GM12878 (cell line): ENCODE results near the gene KDM5B. TPM values are rescaled to one million over a fixed set of nuclear protein-coding genes. Genes with fewer than 3 reads are reported as not detected.

Source experiments
- ZBTB4 ChIP-seq: fragments of 450-650 bp; formaldehyde crosslinking; IDR thresholded peaks from 2 replicates; pipeline ENCODE4 v1.4.0; 2022; ENCODE audit warnings: mild to moderate bottlenecking, moderate library complexity
- polyA plus RNA-seq, 11 experiments: library from polyadenylated mRNA; depleted of rRNA in 4 of 11; unstranded in 6 of 11; stranded (reverse) in 5 of 11; fragments of >200 nt; fragmentation: Nextera tagmentation in 4 of 11; fragmentation: Illumina TruSeq in 1 of 11; extraction: Ambion mirVana in 4 of 11; extraction: Trizol in 1 of 11; gene quantifications; 1 replicate in 1 of 11; 2 replicates in 10 of 11; pipeline versions ENCODE4 v1.2.1 to v1.2.3, GENCODE V29; 2011 to 2016; ENCODE audit warnings: inconsistent platforms in 2 of 11, missing spikeins in 2 of 11, low read depth in 1 of 11
- small RNA-seq: library from RNA; depleted of rRNA; stranded (forward); fragments of <200 nt; gene quantifications from one replicate; pipeline ENCODE3, GENCODE V24; 2014
- total RNA-seq, 4 experiments: library from RNA; depleted of rRNA in 3 of 4; stranded (reverse); fragments of >200 nt in 3 of 4; fragmentation: Illumina TruSeq in 1 of 4; extraction: Trizol in 1 of 4; gene quantifications; 2 replicates each; pipeline versions ENCODE4 v1.2.1 to v1.2.3, GENCODE V29; 2013 to 2021

KDM5B gene
- total and polyA plus RNA-seq, 10 of the 15 experiments (the other 5 are each of a cell fraction or from before 2014, with no cell fraction given): 1.7 to 26.6 (median 8.1) TPM

GRCh38 chr1:202677433-202677832, 130.8 kb downstream of the KDM5B start (continued):
- no peak for TF ChIP-seq ZBTB4
- TF ChIP-seq, all 136 proteins: peak for 0

Small RNA genes lying within 50 kb of the gene (small RNA-seq; reads per million reads assigned to genes)
- gene AC098934.3: not detected

Other genes starting within 250 kb of the KDM5B start
Only the 7 nearest of the 8 such genes appear.
- not detected in 2 replicates for gene SYT2, start 98.0 kb downstream of the KDM5B start, total RNA-seq (2014; rRNA removed)
- gene SYT2, start 98.0 kb downstream of the KDM5B start, total RNA-seq (2014; rRNA removed; fragmentation: Illumina TruSeq; extraction: Trizol): not detected in 2 replicates
- gene SYT2, start 98.0 kb downstream of the KDM5B start, total RNA-seq (2021): not detected in 2 replicates
- gene SYT2, start 98.0 kb downstream of the KDM5B start, polyA plus RNA-seq (2011; rRNA removed): not detected in 2 replicates
- not detected in 2 replicates for gene SYT2, start 98.0 kb downstream of the KDM5B start, polyA plus RNA-seq (2014; fragmentation: Illumina TruSeq; extraction: Trizol)
- gene SYT2, start 98.0 kb downstream of the KDM5B start, polyA plus RNA-seq (2014; fragmentation: Nextera tagmentation; extraction: Ambion mirVana): not detected
- not detected in 2 replicates for gene SYT2, start 98.0 kb downstream of the KDM5B start, polyA plus RNA-seq (2014; rRNA removed)
- not detected for gene SYT2, start 98.0 kb downstream of the KDM5B start, polyA plus RNA-seq (2016; fragmentation: Nextera tagmentation; extraction: Ambion mirVana)
- not detected in 2 replicates for gene PCAT6, start 2.5 kb upstream of the KDM5B start, total RNA-seq (2014; rRNA removed)
- not detected in 2 replicates for gene PCAT6, start 2.5 kb upstream of the KDM5B start, total RNA-seq (2014; rRNA removed; fragmentation: Illumina TruSeq; extraction: Trizol)
- 0.62 TPM in 1 of 2 replicates, not detected in the other for gene PCAT6, start 2.5 kb upstream of the KDM5B start, total RNA-seq (2021)
- gene PCAT6, start 2.5 kb upstream of the KDM5B start, polyA plus RNA-seq (2011; rRNA removed): 0.40 and 0.72 TPM in 2 replicates
- not detected in 2 replicates for gene PCAT6, start 2.5 kb upstream of the KDM5B start, polyA plus RNA-seq (2014; fragmentation: Illumina TruSeq; extraction: Trizol)
- gene PCAT6, start 2.5 kb upstream of the KDM5B start, polyA plus RNA-seq (2014; fragmentation: Nextera tagmentation; extraction: Ambion mirVana): under 1 TPM in 1 of 2 experiments, not detected in 1; 0.16 TPM
- gene PCAT6, start 2.5 kb upstream of the KDM5B start, polyA plus RNA-seq (2014; rRNA removed): 0.44 and 0.83 TPM in 2 replicates
- gene PCAT6, start 2.5 kb upstream of the KDM5B start, polyA plus RNA-seq (2016; fragmentation: Nextera tagmentation; extraction: Ambion mirVana): under 1 TPM; 0.33 to 0.34 TPM
- gene RABIF, start 80.7 kb upstream of the KDM5B start, total RNA-seq (2014; rRNA removed): 8.5 and 8.7 TPM in 2 replicates
- gene RABIF, start 80.7 kb upstream of the KDM5B start, total RNA-seq (2014; rRNA removed; fragmentation: Illumina TruSeq; extraction: Trizol): 6.2 and 6.7 TPM in 2 replicates
- 7.7 and 7.8 TPM in 2 replicates for gene RABIF, start 80.7 kb upstream of the KDM5B start, total RNA-seq (2021)
- 9.8 and 12.3 TPM in 2 replicates for gene RABIF, start 80.7 kb upstream of the KDM5B start, polyA plus RNA-seq (2011; rRNA removed)
- gene RABIF, start 80.7 kb upstream of the KDM5B start, polyA plus RNA-seq (2014; fragmentation: Illumina TruSeq; extraction: Trizol): 12.2 and 13.4 TPM in 2 replicates
- gene RABIF, start 80.7 kb upstream of the KDM5B start, polyA plus RNA-seq (2014; fragmentation: Nextera tagmentation; extraction: Ambion mirVana): 1 to 10 TPM; 4.7 to 6.3 TPM
- 8.7 and 9.1 TPM in 2 replicates for gene RABIF, start 80.7 kb upstream of the KDM5B start, polyA plus RNA-seq (2014; rRNA removed)
- gene RABIF, start 80.7 kb upstream of the KDM5B start, polyA plus RNA-seq (2016; fragmentation: Nextera tagmentation; extraction: Ambion mirVana): 10 to 100 TPM; 17.8 to 18.2 TPM
- gene KLHL12, start 118.8 kb upstream of the KDM5B start, total RNA-seq (2014; rRNA removed): 27.5 and 33.3 TPM in 2 replicates
- gene KLHL12, start 118.8 kb upstream of the KDM5B start, total RNA-seq (2014; rRNA removed; fragmentation: Illumina TruSeq; extraction: Trizol): 28.0 and 30.1 TPM in 2 replicates
- 28.4 and 28.5 TPM in 2 replicates for gene KLHL12, start 118.8 kb upstream of the KDM5B start, total RNA-seq (2021)
- gene KLHL12, start 118.8 kb upstream of the KDM5B start, polyA plus RNA-seq (2011; rRNA removed): 53.8 and 75.5 TPM in 2 replicates
- 32.1 and 38.4 TPM in 2 replicates for gene KLHL12, start 118.8 kb upstream of the KDM5B start, polyA plus RNA-seq (2014; fragmentation: Illumina TruSeq; extraction: Trizol)
- gene KLHL12, start 118.8 kb upstream of the KDM5B start, polyA plus RNA-seq (2014; fragmentation: Nextera tagmentation; extraction: Ambion mirVana): 10 to 100 TPM; 16.0 to 17.8 TPM
- gene KLHL12, start 118.8 kb upstream of the KDM5B start, polyA plus RNA-seq (2014; rRNA removed): 24.6 and 30.5 TPM in 2 replicates
- gene KLHL12, start 118.8 kb upstream of the KDM5B start, polyA plus RNA-seq (2016; fragmentation: Nextera tagmentation; extraction: Ambion mirVana): 10 to 100 TPM; 36.6 to 37.6 TPM
- 73.1 and 81.9 TPM in 2 replicates for gene ADIPOR1, start 149.9 kb upstream of the KDM5B start, total RNA-seq (2014; rRNA removed)
- gene ADIPOR1, start 149.9 kb upstream of the KDM5B start, total RNA-seq (2014; rRNA removed; fragmentation: Illumina TruSeq; extraction: Trizol): 58.1 and 59.6 TPM in 2 replicates
- 53.2 and 56.1 TPM in 2 replicates for gene ADIPOR1, start 149.9 kb upstream of the KDM5B start, total RNA-seq (2021)
- 103 and 122 TPM in 2 replicates for gene ADIPOR1, start 149.9 kb upstream of the KDM5B start, polyA plus RNA-seq (2011; rRNA removed)
- gene ADIPOR1, start 149.9 kb upstream of the KDM5B start, polyA plus RNA-seq (2014; fragmentation: Illumina TruSeq; extraction: Trizol): 81.5 and 101 TPM in 2 replicates
- 10 to 100 TPM; 18.4 to 25.1 TPM for gene ADIPOR1, start 149.9 kb upstream of the KDM5B start, polyA plus RNA-seq (2014; fragmentation: Nextera tagmentation; extraction: Ambion mirVana)
- 57.7 and 62.1 TPM in 2 replicates for gene ADIPOR1, start 149.9 kb upstream of the KDM5B start, polyA plus RNA-seq (2014; rRNA removed)
- 100 to 1,000 TPM; 117 to 120 TPM for gene ADIPOR1, start 149.9 kb upstream of the KDM5B start, polyA plus RNA-seq (2016; fragmentation: Nextera tagmentation; extraction: Ambion mirVana)
- 22.3 and 22.4 TPM in 2 replicates for gene CYB5R1, start 158.8 kb upstream of the KDM5B start, total RNA-seq (2014; rRNA removed)
- 12.1 and 12.6 TPM in 2 replicates for gene CYB5R1, start 158.8 kb upstream of the KDM5B start, total RNA-seq (2014; rRNA removed; fragmentation: Illumina TruSeq; extraction: Trizol)
- gene CYB5R1, start 158.8 kb upstream of the KDM5B start, total RNA-seq (2021): 16.9 and 17.0 TPM in 2 replicates
- 12.7 TPM in 2 replicates for gene CYB5R1, start 158.8 kb upstream of the KDM5B start, polyA plus RNA-seq (2011; rRNA removed)
- 19.5 and 22.7 TPM in 2 replicates for gene CYB5R1, start 158.8 kb upstream of the KDM5B start, polyA plus RNA-seq (2014; fragmentation: Illumina TruSeq; extraction: Trizol)
- 1 to 10 TPM; 3.2 to 9.1 TPM for gene CYB5R1, start 158.8 kb upstream of the KDM5B start, polyA plus RNA-seq (2014; fragmentation: Nextera tagmentation; extraction: Ambion mirVana)
- 18.2 and 18.8 TPM in 2 replicates for gene CYB5R1, start 158.8 kb upstream of the KDM5B start, polyA plus RNA-seq (2014; rRNA removed)
- 10 to 100 TPM; 17.9 to 19.8 TPM for gene CYB5R1, start 158.8 kb upstream of the KDM5B start, polyA plus RNA-seq (2016; fragmentation: Nextera tagmentation; extraction: Ambion mirVana)
- 68.5 and 72.3 TPM in 2 replicates for gene TMEM183A, start 199.0 kb upstream of the KDM5B start, total RNA-seq (2014; rRNA removed)
- gene TMEM183A, start 199.0 kb upstream of the KDM5B start, total RNA-seq (2014; rRNA removed; fragmentation: Illumina TruSeq; extraction: Trizol): 49.4 and 56.1 TPM in 2 replicates
- 58.1 and 64.2 TPM in 2 replicates for gene TMEM183A, start 199.0 kb upstream of the KDM5B start, total RNA-seq (2021)
- 82.5 and 103 TPM in 2 replicates for gene TMEM183A, start 199.0 kb upstream of the KDM5B start, polyA plus RNA-seq (2011; rRNA removed)
- gene TMEM183A, start 199.0 kb upstream of the KDM5B start, polyA plus RNA-seq (2014; fragmentation: Illumina TruSeq; extraction: Trizol): 69.4 and 75.4 TPM in 2 replicates
- gene TMEM183A, start 199.0 kb upstream of the KDM5B start, polyA plus RNA-seq (2014; fragmentation: Nextera tagmentation; extraction: Ambion mirVana): 10 to 100 TPM; 12.3 to 25.0 TPM
- 55.5 and 57.8 TPM in 2 replicates for gene TMEM183A, start 199.0 kb upstream of the KDM5B start, polyA plus RNA-seq (2014; rRNA removed)
- 10 to 100 TPM; 76.8 to 85.6 TPM for gene TMEM183A, start 199.0 kb upstream of the KDM5B start, polyA plus RNA-seq (2016; fragmentation: Nextera tagmentation; extraction: Ambion mirVana)